GM20000 (cell line): ENCODE measurements around the gene COL9A2.

Source experiments
- DNase-seq: peaks from one replicate; pipeline ENCODE4 v3.0.0; 2012; ENCODE audit warnings: low spot score
- TF ChIP-seq, protein P1 (sequence below): IDR thresholded peaks from 2 replicates; pipeline ENCODE4 v1.5.1; 2012; ENCODE audit warnings: mild to moderate bottlenecking, control low read depth; ENCODE audit errors: extremely low read depth, missing control alignments

COL9A2 gene

DNA sequence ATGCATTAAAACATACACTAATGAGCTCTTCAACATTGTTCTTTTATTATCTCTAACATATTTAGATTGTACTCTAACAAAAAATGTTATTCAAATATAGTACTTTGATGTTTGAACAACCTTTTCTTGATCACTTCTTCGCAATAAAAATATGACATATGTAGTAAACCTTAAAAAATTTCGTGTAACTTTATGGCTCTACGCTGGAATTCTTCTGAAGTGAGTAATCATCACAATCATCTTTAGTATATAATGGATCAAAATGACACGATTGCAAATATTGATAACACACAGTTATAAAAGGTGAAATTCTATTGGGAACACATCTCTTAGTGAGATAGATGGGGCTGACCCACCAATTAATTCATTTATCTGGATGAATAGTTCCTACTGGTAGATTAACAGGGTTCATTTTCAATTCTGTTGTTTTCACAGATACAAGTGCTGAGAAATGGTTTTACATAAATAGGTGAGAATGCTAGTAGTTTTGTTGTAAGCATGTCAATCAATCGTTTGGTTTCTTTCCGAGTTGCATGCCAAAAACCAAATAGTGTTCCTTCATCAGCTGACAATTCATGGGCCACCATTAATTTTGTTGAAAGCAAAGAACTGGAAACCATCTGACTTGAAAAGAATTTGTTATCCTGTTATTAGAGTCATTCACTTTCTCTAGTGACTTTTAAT, 60.5 kb downstream of the COL9A2 start:
- TF ChIP-seq, protein P1, sequence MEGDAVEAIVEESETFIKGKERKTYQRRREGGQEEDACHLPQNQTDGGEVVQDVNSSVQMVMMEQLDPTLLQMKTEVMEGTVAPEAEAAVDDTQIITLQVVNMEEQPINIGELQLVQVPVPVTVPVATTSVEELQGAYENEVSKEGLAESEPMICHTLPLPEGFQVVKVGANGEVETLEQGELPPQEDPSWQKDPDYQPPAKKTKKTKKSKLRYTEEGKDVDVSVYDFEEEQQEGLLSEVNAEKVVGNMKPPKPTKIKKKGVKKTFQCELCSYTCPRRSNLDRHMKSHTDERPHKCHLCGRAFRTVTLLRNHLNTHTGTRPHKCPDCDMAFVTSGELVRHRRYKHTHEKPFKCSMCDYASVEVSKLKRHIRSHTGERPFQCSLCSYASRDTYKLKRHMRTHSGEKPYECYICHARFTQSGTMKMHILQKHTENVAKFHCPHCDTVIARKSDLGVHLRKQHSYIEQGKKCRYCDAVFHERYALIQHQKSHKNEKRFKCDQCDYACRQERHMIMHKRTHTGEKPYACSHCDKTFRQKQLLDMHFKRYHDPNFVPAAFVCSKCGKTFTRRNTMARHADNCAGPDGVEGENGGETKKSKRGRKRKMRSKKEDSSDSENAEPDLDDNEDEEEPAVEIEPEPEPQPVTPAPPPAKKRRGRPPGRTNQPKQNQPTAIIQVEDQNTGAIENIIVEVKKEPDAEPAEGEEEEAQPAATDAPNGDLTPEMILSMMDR = no peak
- no peak for DNase-seq

DNA sequence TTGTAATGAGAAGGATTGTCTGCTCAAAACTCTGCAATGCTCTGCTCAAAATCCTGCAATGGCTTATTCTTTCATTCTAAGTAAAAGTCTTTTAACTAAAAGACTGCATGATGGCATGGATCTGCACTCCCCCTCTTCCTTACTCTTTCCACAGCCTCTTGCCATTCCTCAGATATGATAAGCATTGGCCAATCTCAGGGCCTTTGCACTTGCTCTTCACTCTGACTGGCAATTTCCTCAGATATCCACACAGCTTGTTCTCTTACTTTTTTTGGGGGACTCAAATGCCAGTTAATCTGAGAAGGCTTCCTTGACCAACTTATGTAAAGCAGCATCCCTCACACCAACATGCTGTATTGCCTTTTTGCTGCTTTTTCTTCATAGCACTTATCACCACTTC, 61.9 kb downstream of the COL9A2 start:
- no peak for DNase-seq

DNA sequence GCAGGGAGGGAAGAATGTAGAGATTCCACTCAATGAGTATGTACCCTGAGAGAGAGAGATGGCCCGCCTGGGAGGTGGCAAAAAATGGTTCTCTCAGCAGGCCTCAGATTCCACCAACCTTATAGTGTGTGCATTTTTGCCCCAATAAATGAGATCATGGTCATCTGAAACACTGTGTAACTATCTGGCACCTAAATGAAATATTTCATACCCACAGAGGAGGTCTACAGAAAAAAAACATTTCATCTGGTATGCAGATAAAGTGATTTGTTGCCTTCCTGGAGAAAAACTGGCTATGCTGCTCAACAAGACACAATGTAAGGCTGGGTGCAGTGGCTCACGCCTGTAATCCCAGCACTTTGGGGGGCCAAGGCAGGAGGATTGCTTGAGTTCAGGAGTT, 64.5 kb downstream of the COL9A2 start:
- no peak for DNase-seq
- TF ChIP-seq, protein P1 = no peak

More for the DNA sequence above, 61.9 kb downstream of the COL9A2 start:
- TF ChIP-seq, protein P1 = no peak

DNA sequence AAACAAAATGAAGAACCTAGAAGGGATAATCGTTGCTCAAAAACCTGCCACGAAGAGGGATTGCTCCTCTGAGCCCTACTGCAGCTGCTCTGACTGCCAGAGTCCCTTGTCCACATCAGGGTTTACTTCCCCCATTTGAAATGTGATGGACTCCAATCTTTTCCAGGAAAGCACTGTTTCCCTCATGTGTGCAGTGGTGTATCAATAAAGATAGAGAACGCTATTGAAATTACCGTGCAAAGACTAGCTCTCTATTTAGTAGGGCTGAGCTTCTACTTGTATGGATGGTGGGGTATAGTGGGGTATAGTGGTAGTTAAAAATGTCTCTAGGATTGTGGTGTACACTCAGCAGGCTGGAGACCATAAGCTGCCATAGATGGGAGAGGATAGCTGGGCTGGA, 65.6 kb downstream of the COL9A2 start:
- TF ChIP-seq, protein P1 = no peak
- no peak for DNase-seq
